Prostate gland (tissue), 2 donors: ENCODE results near the gene LANCL1.

Experiments
- CTCF ChIP-seq, 4 experiments: fragments of 200-600 bp in 2 of 4; fragments of 450-650 bp in 2 of 4; sonication (generic) in 2 of 4; IDR thresholded peaks; 1 replicate in 3 of 4; 2 replicates in 1 of 4; pipeline ENCODE4 v1.5.1; 2016 to 2019; ENCODE audit warnings: antibody characterized with exemption in 4 of 4, mild to moderate bottlenecking in 2 of 4, moderate library complexity in 2 of 4
- POLR2A ChIP-seq: fragments of 450-650 bp; IDR thresholded peaks from one replicate; pipeline ENCODE4 v1.6.1; 2016; ENCODE audit warnings: antibody characterized with exemption, mild to moderate bottlenecking

- TF ChIP-seq CTCF (IDR thresholded peaks at IDR 0.05) (no peak), POLR2A (no peak)
Measured at GRCh38 chr2:210443527-210443926, 33.0 kb downstream of the LANCL1 start.
